Measurements from ENCODE around the gene AHI1.

DNA sequence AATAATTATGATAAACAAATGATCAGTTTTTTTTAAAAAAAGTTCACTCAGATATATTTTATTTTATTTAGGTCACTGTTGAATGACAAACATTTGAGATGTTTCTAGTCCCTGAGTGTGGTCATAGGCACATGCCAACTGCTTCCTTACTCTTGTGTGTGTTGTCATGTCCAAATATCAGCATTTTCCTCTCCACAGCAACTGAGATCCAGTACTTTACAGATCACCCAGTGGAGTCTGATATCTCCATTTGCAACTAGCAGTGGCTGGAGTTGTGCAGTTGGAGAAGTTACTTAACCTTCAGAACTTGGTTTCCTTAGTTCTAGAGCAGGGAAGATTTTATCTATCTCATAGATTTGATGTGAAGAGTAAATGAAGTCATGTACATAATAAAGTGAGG is 215.1 kb downstream of the AHI1 start:
- TF ChIP-seq CTCF (conservative IDR thresholded peaks at IDR 0.05 in 1 of 2, IDR thresholded peaks at IDR 0.05 in 1 of 2; ENCODE audit: extremely low read depth in 1 of 2, insufficient read depth in 1 of 2, low read depth in 1 of 2, low read length in 2 of 2) (no peak), EZH2 (IDR thresholded peaks at IDR 0.05; ENCODE audit: borderline replicate concordance, low read length) (no peak)

Measured in mammary epithelial cell (primary cell).